Measurements from ENCODE around the gene HIBADH.

Gene HIBADH

GRCh38 chr7:27634671-27635493 is 27.8 kb downstream of the HIBADH start:
- no peak for DNase-seq

- DNase-seq = no peak
These were observed 29.6 kb downstream of the HIBADH start for GRCh38 chr7:27633062-27633461.

- DNase-seq = no peak
These were observed 31.3 kb downstream of the HIBADH start for GRCh38 chr7:27631391-27631790.

GRCh38 chr7:27627146-27627545 is 35.5 kb downstream of the HIBADH start:
- no peak for DNase-seq

GRCh38 chr7:27619492-27619891 is 43.2 kb downstream of the HIBADH start:
- DNase-seq = no peak

- DNase-seq = no peak
These were observed 44.9 kb downstream of the HIBADH start for GRCh38 chr7:27617651-27618381.

- DNase-seq = no peak
These were observed 45.7 kb downstream of the HIBADH start for GRCh38 chr7:27616914-27617548.

GRCh38 chr7:27616186-27616491 is 46.5 kb downstream of the HIBADH start:
- no peak for DNase-seq

GRCh38 chr7:27615420-27616185 is 47.1 kb downstream of the HIBADH start:
- no peak for DNase-seq

GRCh38 chr7:27614095-27614494 is 48.6 kb downstream of the HIBADH start:
- DNase-seq = no peak

- DNase-seq = no peak
These were observed 51.6 kb downstream of the HIBADH start for GRCh38 chr7:27611059-27611458.

- no peak for DNase-seq
These were observed 53.7 kb downstream of the HIBADH start for GRCh38 chr7:27608776-27609495.

- no peak for DNase-seq
These were observed 55.5 kb downstream of the HIBADH start for GRCh38 chr7:27607210-27607606.

GRCh38 chr7:27606270-27607209 is 56.1 kb downstream of the HIBADH start:
- no peak for DNase-seq

- DNase-seq = no peak
These were observed 56.9 kb downstream of the HIBADH start for GRCh38 chr7:27605689-27606269.

- no peak for DNase-seq
These were observed 57.4 kb downstream of the HIBADH start for GRCh38 chr7:27605283-27605682.

GRCh38 chr7:27603813-27604212 is 58.9 kb downstream of the HIBADH start:
- no peak for DNase-seq

GRCh38 chr7:27602766-27603165 is 59.9 kb downstream of the HIBADH start:
- no peak for DNase-seq

- DNase-seq = no peak
These were observed 61.5 kb downstream of the HIBADH start for GRCh38 chr7:27601217-27601616.

GRCh38 chr7:27600247-27600646 is 62.4 kb downstream of the HIBADH start:
- no peak for DNase-seq

- no peak for DNase-seq
These were observed 67.7 kb downstream of the HIBADH start for GRCh38 chr7:27595009-27595408.

Measured in NK-92 treated with Interleukin-12 subunit alpha and Interleukin-12 subunit beta, amount 100 ng/mL, for 24 hours (cell line).